DMS153 (cell line): ENCODE data around the gene CYREN.
"Not testable (repeated sequence)": the region's sequence is repeated elsewhere in the genome, so short reads cannot be mapped to it uniquely, and the experiment has no call there.

ENCODE experiments used
- DNase-seq: peaks from one replicate; lab custom pipeline; 2025; lab: John Stamatoyannopoulos, UW

Gene CYREN

GRCh38 chr7:135177028-135177696 is 6.7 kb upstream of the CYREN start:
- DNase-seq, result no peak

GRCh38 chr7:135175931-135176330 is 5.4 kb upstream of the CYREN start:
- no peak for DNase-seq

- no peak for DNase-seq
Observed at GRCh38 chr7:135174941-135175340, 4.4 kb upstream of the CYREN start.

- not testable (repeated sequence) for DNase-seq
Observed at GRCh38 chr7:135173916-135174315, 3.4 kb upstream of the CYREN start.

GRCh38 chr7:135171581-135172291 is 1.2 kb upstream of the CYREN start:
- DNase-seq, result not testable (repeated sequence)

- not testable (repeated sequence) for DNase-seq
Observed at GRCh38 chr7:135170998-135171481, 533 bp upstream of the CYREN start.

- no peak for DNase-seq
Observed at GRCh38 chr7:135169964-135170273, 588 bp downstream of the CYREN start.

GRCh38 chr7:135169141-135169963 is 1.2 kb downstream of the CYREN start:
- peak; percentile 7 for DNase-seq

GRCh38 chr7:135168489-135169140 is 1.9 kb downstream of the CYREN start:
- DNase-seq, result no peak

- no peak for DNase-seq
Observed at GRCh38 chr7:135168001-135168400, 2.5 kb downstream of the CYREN start.

GRCh38 chr7:135167365-135167917 is 3.1 kb downstream of the CYREN start:
- DNase-seq, result no peak

- no peak for DNase-seq
Observed at GRCh38 chr7:135166338-135166990, 4.0 kb downstream of the CYREN start.

- DNase-seq, result no peak
Observed at GRCh38 chr7:135165862-135166261, 4.6 kb downstream of the CYREN start.

- no peak for DNase-seq
Observed at GRCh38 chr7:135164357-135165061, 6.0 kb downstream of the CYREN start.

GRCh38 chr7:135162382-135163001 is 8.0 kb downstream of the CYREN start:
- DNase-seq, result no peak

GRCh38 chr7:135161669-135162068 is 8.8 kb downstream of the CYREN start:
- DNase-seq, result no peak

GRCh38 chr7:135160858-135161653 is 9.5 kb downstream of the CYREN start:
- DNase-seq, result no peak

GRCh38 chr7:135160098-135160857 is 10.2 kb downstream of the CYREN start:
- no peak for DNase-seq
